GM21528 (cell line): ENCODE data around the gene TREX2.

Experiments
- ATAC-seq: cut with Tn5 transposase; IDR thresholded peaks from one replicate; pipeline ENCODE4 v1.9.1; 2021; ENCODE audit warnings: mild to moderate bottlenecking, moderate library complexity; ENCODE audit not compliant: unreplicated experiment, low FRiP score

The TREX2 gene

DNA sequence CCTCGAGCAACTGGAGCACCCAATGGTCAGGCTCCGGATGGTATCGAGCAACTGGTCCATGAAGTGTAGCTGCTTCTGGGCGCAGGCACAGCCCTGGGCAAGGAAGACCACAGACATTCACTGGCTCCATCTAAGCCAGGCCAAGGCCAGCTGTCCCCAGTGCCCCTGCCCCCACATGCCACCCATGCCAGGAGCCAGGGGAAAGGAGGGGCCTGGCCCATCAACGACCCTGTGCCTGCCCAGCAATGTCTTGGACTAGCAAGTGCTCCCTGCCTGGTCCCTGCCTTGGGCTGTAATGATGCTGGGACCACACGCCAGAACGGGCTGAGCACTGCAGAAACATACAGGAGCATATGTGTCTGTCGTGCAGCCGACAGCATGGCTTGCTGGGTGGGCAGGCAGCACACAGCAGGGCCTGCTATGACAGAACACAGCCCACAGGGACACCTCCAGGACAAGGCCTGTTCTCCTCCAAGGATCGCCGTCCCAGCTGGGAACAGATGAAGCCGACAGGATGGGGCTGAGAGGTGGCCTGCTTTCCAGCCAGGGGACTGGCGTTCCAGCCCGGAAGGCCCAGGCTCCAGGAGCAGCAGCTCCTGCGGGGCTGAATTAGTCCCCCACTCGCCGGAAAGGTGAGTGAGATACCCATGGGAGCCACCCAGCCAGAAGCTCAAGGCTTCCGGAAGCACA, 11.4 kb upstream of the TREX2 start:
- no peak for ATAC-seq

DNA sequence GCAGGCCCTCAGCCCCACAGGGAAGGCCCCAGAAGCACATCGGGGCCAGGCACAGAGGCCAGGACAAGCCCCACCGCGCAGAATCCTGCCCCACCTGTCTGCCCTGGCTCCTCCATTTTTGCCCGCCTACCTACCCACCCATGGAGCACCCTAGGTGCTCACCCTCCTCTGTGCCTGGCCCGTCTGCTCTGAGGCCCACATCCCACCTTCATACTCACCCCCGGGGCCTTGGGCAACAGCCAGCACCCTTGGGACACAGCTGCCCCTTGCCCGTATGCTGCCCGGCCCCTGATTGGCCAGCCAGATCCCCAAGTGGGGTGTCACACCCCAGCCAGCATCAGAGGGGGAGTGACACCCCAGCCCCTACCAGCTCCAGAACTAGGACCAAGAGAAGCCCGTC, 10.8 kb upstream of the TREX2 start:
- no peak for ATAC-seq

DNA sequence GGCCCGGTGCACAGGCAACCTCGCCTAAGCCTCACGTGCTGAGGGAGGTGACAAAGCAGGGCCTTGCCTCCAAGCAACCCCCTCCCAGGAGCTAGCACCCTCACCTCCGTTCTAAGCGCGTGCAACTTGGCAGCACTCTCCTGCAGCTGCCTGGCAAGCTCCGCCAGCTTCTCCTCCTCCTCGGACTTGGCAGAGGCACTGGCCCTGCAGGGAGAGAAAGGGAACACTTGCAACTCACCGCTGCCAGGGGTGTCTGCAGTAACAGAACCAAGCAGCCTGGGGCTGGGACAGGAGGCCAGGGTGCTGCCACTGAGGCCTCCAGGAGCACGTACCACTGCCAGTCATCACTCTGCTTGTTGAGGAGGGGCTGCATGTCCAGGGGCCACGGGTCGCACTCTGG, 10.3 kb upstream of the TREX2 start:
- ATAC-seq: no peak

DNA sequence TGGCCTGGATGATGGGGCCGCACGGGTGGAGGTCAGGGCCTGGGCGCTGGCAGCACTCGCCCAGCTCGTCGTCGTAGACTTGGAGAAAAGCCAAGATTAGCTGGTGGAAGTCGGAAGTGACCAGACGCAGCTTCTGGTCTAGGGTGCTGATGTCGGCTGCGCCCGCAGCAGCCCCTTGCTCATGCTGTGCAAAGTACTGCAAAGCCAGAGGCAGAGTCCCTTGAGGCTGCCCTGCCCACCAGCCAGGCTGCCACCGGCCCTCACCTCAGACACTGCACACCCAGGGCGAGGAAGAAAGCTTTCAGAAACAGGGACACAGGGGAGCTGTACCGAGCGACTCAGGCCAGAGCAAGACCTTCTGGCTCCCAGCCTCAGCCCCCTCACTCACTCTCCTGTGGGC, 9.7 kb upstream of the TREX2 start:
- no peak for ATAC-seq

DNA sequence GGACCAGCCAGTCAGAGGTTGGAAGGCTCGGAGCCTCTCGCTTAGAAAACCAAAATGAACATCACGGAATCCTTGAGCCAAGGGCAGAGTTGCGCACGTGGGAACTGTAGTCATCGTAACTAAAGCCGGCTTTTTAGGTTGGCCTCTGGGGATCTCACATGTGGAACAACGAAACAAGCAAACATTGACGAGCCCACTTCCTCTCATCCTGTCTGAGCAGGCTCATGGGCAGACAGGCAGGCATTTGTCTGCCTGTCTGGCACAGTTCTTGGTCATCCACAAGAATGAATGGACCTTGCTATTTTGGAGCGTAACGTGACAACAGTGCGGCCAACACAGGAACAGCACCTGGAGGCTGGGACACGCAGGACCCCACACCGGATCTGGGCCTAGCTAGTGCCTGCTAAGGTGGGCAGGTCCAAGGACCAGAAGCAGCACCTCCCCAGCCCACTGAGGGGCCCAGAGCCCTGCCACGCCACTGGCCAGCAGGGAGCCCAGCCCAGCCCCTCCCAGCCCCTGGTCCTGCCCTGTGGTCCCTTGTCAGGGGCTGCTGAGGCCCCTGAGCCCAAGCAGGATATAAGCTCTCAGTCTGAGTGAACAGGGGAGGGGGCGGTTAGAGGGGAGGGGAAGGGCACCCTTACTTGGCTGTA, 9.2 kb upstream of the TREX2 start:
- ATAC-seq: no peak

DNA sequence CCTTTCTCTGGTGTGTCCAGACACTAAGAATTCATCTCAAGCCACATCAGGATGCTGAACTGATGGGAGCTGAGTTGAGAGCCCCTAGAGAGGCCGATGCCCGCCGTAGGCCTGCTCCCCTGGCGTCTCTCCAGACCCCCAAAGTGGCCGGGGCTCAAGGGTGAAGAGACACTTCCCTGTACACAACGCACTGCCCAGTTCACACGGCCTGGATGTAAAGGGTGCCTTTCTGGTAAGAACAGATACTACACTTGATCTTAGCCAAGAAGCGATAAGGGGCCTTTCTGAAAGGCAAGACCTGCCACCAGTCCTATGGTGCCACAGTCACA, 5.1 kb upstream of the TREX2 start:
- no peak for ATAC-seq

DNA sequence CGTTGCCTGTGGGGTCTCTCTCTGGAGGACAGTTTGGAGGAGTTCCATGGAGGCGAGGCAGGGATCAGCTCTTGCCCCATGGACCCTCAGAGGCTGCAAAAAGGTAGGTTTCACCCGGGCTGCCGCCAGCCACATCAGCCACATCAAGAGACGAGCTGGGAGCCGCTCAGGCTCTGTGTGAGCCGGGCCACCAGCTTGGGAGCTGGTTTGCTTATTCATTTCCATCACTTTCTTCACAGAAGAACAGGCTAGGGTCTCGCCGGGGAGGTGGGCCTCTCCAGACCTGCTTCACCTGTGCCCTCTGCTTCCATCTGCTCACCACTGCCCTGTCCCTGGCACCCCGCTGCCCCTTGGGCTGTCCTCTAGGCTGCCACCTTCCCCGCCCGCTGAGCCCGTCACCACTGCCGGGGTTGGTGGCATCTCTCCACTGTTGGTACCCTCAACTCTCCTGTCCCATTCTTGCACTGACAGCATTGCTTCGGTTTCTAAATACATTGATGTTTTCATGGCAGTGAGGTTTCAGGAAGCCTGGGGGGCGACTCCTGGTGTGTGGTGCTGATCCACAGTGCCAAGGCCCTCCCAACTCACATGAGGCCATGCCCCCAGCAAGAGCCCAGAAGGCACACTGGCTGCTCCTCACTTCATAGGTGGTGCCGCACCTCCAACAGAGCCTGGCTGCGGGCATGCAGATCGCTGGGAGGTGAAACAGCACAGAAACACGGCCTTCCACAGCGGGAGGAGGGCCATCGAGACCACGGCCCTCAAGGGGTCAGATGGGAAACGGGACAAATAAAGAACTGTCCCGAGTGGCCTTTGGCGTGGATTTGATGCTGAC, 4.5 kb upstream of the TREX2 start:
- ATAC-seq: no peak

DNA sequence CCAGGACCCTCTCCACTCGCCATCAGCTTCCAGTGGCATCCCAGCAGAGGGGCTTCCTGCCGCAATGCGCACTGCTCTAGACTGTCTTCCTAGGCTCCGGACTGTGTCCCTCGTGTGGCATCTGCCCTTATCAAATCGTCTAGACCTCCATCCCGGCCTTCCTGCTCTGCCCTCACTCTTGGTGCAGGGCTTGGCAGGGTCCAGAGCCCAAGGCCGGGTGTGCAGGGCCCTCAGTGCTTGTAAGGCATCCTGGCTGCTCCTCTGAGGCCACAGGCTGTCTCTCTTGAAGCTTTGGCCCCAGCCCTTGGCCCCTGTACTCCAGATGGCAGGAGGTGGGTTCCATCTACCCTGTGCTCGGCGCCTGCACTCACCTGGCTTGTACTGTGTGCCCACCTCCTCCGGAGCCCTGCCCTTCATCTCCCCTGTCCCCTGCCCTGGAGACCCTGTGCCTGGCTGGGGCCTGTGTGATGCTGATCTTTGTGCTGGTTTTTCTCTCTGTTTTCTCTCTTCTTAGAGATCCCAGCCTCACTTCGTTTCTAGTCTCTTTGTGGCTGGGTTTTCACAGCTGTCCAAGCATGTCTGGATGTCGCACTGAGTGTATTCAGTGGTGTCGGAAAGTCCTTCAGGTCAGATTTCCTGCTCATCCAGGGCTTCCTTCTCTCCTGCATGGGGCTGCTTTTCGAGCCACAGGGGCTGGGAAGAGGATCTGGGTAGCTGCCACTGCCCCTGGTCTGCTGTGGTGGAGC, 3.7 kb upstream of the TREX2 start:
- ATAC-seq: no peak

DNA sequence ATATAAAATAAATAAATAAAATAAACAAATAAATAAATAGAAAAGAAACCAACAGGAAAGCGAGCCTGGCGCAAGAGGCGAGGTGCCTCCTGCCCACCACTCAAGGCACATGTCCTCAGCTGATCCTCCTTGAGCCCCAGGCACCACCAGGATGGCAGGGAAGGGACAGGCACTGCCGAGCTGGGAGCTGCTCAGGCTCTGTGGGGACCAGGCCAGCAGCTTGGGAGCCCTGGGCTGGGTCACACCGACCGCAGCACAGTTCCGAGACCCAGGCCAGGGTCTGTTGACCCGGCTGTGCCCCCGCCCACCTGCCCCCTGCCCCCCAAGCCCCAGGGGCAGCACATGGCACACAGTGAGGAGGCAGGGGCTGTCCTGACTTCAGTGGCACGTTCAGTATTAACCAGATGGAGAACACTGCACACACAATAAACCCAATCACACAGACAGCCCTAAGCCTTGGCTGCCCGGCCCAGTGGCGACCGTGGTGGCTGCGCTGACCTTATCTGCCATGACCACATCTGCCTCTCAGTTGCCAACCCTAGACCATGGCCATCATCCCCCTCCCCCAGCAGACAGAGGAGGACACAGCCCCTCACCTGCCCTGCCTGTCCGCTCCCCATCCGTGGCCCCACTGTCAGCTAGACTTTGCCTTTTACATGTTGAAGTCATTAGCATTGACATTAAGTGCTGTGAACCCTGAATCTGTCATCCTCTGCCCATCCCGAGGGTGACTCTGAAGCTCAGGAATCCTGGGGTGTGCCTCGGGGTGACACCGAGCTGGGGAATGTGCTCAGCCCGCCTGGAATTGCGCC, 2.9 kb upstream of the TREX2 start:
- ATAC-seq: no peak

DNA sequence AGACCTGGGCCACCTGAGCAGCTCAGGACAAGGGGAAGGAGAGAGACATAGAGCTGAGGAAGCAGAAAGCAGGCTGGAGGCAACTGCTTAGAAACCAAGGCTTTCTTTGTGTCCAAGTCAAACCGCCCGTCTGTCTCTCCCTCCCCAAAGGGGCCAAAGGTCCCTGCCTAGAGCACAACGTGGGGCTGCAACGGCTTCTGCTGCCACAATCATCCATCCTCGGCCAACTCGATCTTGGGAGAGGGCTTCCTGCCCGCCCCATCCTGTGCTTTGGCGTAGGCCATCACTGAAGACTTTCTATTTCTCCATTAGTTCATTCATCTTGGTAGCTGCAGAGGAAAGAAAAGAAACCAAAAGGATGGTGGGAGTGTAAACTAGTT, 1.7 kb upstream of the TREX2 start:
- no peak for ATAC-seq

DNA sequence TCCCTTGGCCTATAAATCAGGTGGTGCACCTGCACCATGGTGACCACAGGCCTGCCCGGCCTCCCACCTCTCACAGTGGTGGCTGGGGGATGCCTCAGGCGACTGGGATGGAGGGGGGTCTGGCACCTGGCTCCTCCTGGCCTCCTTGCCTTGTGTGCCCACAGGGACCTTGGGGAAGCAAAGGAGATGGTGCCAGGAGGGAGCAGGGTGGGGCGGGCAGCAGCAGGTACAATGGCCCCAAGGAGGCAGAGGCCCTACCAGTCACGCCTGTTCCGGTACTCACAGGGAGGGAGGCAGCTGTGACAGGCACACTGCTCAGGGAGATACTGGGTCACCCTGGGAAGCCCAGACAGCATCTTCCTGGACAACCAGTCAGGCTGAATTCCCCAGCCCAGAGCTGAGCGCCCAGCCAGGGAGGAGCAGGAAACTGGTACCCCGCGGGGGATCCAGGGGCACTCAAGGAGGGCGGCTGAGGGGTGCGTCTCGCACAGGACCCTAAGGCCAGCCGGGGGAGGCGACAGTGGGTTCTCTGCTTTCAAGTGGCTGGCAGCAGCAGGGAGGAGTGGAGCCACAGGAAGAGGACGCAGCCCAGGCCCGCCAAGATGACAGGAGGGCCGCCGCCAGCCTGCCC, 1.2 kb upstream of the TREX2 start:
- no peak for ATAC-seq

DNA sequence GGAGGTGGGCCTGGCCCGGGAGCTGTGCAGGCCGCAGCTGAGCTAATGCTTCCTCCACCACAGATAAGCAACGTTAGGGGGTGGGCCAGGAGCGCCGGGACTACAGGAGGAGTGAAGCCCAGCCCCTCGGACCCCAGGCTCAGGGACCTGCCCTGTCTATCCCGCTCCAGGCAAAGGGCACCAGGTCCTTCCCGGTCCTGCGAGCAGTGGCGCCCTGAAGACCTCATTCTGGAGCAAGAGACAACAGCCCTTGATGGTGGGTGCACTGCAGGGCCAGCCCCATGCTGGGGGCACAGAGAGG, 730 bp upstream of the TREX2 start:
- ATAC-seq: no peak

DNA sequence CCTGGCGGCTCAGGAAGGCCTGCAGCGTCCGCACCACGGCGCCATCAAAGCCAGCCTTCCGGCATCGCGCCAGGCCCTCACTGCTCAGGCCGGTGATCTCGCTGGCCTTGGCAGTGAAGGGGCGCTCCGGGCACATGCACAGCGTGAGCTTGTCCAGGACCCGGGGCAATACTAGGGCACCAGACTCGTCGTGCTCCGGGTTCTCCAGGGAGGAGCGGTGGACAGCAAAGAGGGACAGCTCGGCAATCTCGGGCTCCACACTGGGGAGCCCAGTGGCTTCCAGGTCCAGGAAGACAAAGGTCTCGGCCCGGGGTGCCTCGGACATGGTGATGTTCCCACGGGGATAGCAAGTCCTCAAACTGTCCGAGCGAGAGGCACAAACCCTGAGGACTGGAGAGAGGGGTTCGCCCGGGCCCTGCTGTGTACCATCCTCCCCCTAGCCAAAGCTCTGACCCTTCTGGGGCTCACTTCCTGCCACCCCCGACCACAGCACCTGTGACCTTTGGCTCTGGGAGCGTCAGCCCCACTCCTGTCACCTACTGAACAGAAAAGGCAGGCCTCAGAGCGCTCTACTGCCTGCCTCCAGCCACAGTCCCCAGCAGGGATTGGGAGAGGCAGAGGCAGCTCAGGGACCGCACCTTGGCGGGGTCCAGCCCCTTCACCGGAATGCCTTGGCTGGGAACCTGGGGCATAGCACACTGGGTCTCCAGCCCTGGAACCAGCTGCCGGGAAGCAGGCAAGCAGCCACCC, 575 bp downstream of the TREX2 start:
- no peak for ATAC-seq

DNA sequence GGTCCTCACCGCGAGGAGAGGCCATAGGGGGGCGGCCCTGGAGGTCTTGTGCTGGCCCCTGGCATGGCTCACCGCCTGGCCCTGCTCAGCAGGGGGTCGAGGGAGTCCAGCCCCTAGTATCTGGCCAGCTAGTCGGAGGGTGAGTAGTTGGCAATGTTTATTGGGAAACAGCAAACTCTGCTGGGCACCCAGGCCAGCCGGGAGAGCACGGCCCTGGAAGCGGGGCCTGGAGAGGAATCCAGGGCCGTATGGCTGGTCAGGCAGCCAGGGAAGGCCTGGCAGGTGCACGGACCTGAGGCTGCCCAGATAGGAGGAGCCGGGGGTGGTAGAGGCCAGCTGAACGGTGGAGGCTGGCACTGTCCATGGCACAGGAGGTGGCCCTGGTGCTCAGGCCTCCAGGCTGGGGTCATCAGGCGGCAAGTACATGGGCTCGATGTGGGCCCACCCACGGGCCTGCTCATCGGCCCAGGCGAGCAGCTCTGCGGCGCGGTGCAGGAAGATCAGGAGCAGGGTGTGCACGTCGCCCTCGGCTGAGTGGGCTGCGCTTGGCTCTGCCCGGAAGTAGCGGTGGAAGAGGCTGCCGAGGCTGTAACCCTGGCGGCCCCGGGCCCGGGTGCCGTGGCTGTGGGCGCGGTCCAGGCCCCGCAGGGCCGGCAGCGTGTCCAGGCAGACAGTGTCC, 1.4 kb downstream of the TREX2 start:
- ATAC-seq: no peak

DNA sequence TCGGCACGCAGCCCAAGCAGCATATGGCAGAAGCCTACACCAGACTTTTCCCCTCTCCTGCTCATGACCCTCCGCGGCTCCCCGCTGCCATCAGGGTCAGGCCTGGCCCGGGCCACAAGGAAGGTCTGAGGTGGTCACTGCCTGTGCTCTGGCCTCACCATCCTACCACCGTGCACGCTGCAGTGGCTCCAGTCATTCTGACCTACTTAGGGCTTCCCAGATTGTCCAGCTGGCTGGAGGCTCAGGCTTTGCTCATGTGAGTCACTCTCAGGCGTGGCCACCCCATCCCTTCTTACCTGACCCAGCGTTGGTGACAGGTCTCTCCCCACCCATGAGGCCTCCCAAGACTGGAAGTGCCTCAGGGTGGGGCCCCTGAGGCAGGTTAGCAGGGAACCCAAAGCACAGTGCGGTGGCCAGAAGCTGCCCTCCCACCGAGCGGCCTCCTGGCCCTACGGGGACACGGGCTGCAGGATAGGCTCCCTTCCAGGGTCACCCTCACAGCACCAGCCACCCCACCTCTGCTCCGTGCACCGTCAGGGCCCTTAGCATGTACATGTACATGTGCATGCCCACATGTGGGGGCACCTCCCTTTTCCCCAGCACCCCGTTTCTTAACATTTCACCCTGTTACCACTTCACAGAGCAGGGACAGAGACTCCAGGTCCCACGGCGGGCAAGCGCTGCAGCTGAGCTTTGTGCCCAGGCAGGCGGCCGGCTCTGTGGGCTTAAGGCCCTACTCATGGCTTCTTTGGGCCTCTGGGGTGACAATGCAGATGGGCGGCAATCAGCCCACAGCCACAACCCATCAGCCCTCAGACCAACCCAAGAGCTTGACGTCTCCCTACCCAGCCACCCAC, 2.2 kb downstream of the TREX2 start:
- no peak for ATAC-seq

DNA sequence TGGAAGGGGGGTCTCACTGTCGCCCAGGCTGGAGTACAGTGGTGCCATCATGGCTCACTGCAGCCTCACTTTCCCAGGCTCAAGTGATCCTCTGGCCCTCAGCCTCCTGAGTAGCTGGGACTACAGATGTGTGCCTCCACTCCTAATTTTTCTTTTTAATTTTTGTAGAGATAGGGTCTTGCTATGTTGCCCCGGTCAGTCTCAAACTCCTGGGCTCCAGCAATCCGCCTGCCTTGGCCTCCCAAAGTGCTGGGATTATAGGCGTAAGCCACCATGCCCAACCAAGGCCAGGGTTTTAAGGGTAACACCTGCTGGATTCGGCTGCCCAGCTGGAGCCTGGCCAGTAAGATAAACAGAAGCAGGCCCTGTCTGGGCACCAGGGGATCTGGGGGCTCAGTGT, 3.4 kb downstream of the TREX2 start:
- no peak for ATAC-seq

DNA sequence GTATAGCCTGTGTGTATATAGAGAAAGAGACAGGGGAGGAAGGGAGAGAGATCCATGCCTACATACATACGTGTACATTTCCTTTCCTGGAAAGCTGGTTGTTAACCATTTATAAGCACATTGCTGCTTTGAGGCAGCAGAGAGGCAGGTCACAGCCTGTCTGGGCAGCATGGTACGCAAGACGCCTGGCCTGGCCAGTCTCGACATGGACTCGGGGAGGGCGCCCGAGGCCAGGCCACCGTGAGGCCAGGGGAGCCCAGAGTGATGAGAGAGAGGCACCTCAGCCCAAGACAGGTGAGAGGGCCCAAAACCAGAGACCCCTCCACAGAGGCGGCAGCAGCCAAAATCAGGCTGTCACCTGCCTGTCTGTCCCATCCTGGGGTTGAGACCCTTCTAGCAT, 3.9 kb downstream of the TREX2 start:
- ATAC-seq: no peak

DNA sequence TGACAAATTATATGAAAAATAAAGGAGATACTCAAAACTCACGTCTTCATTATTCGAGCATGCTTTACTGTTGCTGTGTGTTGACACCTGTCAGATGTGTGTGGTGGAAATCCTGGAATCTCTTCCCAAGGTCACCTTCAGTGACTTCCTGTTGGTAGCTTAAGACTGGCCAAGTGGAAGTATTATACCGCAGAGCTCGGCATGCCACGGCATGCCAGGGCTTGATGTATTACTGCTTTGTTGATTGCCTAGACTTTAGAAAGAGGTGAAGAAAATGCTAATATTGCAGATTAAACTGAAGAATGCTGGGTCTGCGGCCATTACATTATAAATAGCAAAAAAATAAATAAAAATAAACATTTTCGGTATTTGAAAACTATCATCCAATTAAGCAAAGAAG, 4.6 kb downstream of the TREX2 start:
- no peak for ATAC-seq
